ENCODE data around the gene TMEM63C.

The TMEM63C gene

GRCh38 chr14:77228056-77228455, 46.5 kb downstream of the TMEM63C start:
- no peak for DNase-seq (ENCODE audit: low read depth in 2 of 2)
- no peak for TF ChIP-seq CTCF (IDR thresholded peaks at IDR 0.05; ENCODE audit: low read depth, low read length)

GRCh38 chr14:77230914-77231313, 49.3 kb downstream of the TMEM63C start:
- no peak for TF ChIP-seq CTCF (IDR thresholded peaks at IDR 0.05; ENCODE audit: low read depth, low read length)
- no peak for DNase-seq (ENCODE audit: low read depth in 2 of 2)
- no peak overlapping the region for H3K4me3 ChIP-seq (replicated peaks in 1 of 2; ENCODE audit: low read depth in 2 of 2, low read length in 2 of 2)

More at GRCh38 chr14:77228056-77228455, 46.5 kb downstream of the TMEM63C start:
- no peak overlapping the region for H3K4me3 ChIP-seq (replicated peaks in 1 of 2; ENCODE audit: low read depth in 2 of 2, low read length in 2 of 2)

GRCh38 chr14:77231721-77232120, 50.1 kb downstream of the TMEM63C start:
- no peak overlapping the region for H3K4me3 ChIP-seq (replicated peaks in 1 of 2; ENCODE audit: low read depth in 2 of 2, low read length in 2 of 2)
- DNase-seq (ENCODE audit: low read depth in 2 of 2): no peak
- no peak for TF ChIP-seq CTCF (IDR thresholded peaks at IDR 0.05; ENCODE audit: low read depth, low read length)

- no peak for TF ChIP-seq CTCF (IDR thresholded peaks at IDR 0.05; ENCODE audit: low read depth, low read length)
- H3K4me3 ChIP-seq (replicated peaks in 1 of 2; ENCODE audit: low read depth in 2 of 2, low read length in 2 of 2): no peak overlapping the region
- DNase-seq (ENCODE audit: low read depth in 2 of 2): no peak
These were observed 55.2 kb downstream of the TMEM63C start for GRCh38 chr14:77236814-77237213.

- no peak for DNase-seq (ENCODE audit: low read depth in 2 of 2)
- no peak for TF ChIP-seq CTCF (IDR thresholded peaks at IDR 0.05; ENCODE audit: low read depth, low read length)
- no peak overlapping the region for H3K4me3 ChIP-seq (replicated peaks in 1 of 2; ENCODE audit: low read depth in 2 of 2, low read length in 2 of 2)
These were observed 56.8 kb downstream of the TMEM63C start for GRCh38 chr14:77238356-77238755.

GRCh38 chr14:77238996-77239395, 57.4 kb downstream of the TMEM63C start:
- TF ChIP-seq CTCF (IDR thresholded peaks at IDR 0.05; ENCODE audit: low read depth, low read length): no peak
- DNase-seq (ENCODE audit: low read depth in 2 of 2): no peak
- H3K4me3 ChIP-seq (replicated peaks in 1 of 2; ENCODE audit: low read depth in 2 of 2, low read length in 2 of 2): no peak overlapping the region

GRCh38 chr14:77239412-77239811, 57.8 kb downstream of the TMEM63C start:
- H3K4me3 ChIP-seq (replicated peaks in 1 of 2; ENCODE audit: low read depth in 2 of 2, low read length in 2 of 2): no peak overlapping the region

More at GRCh38 chr14:77239412-77239811, 57.8 kb downstream of the TMEM63C start:
- no peak for TF ChIP-seq CTCF (IDR thresholded peaks at IDR 0.05; ENCODE audit: low read depth, low read length)
- no peak for DNase-seq (ENCODE audit: low read depth in 2 of 2)

Data from cardiac fibroblast (primary cell).